Measurements from ENCODE around the gene ISCA2. TPM values are rescaled to one million over a fixed set of nuclear protein-coding genes. Genes with fewer than 3 reads are reported as not detected.

ISCA2 gene
- total RNA-seq, 1 donor from 2014 or later = 40.6 TPM

- H3K36me3 Mint-ChIP-seq (ENCODE audit: low read depth) = no peaks in the 10 kb centered on the region
- no peak for TF ChIP-seq CTCF (conservative IDR thresholded peaks at IDR 0.05)
- no peaks in the 10 kb centered on the region for H3K4me1 Mint-ChIP-seq
- H3K4me3 Mint-ChIP-seq = no peak overlapping the region
- no peak overlapping the region for H3K27ac Mint-ChIP-seq (ENCODE audit: unreplicated experiment)
- no peaks in the 10 kb centered on the region for H3K27me3 Mint-ChIP-seq (ENCODE audit: low read depth)
- H3K9me3 Mint-ChIP-seq = no peaks in the 10 kb centered on the region
- DNase-seq (ENCODE audit: low read depth, low spot score) = no peak
Observed at GRCh38 chr14:74528886-74529285, 35.3 kb downstream of the ISCA2 start.

GRCh38 chr14:74531006-74531405 lies 37.4 kb downstream of the ISCA2 start:
- no peaks in the 10 kb centered on the region for H3K27me3 Mint-ChIP-seq (ENCODE audit: low read depth)
- DNase-seq (ENCODE audit: low read depth, low spot score) = no peak
- no peaks in the 10 kb centered on the region for H3K4me1 Mint-ChIP-seq
- no peak overlapping the region for H3K4me3 Mint-ChIP-seq
- H3K9me3 Mint-ChIP-seq = no peaks in the 10 kb centered on the region
- no peak overlapping the region for H3K27ac Mint-ChIP-seq (ENCODE audit: unreplicated experiment)
- TF ChIP-seq CTCF (conservative IDR thresholded peaks at IDR 0.05) = no peak
- no peaks in the 10 kb centered on the region for H3K36me3 Mint-ChIP-seq (ENCODE audit: low read depth)

- no peaks in the 10 kb centered on the region for H3K36me3 Mint-ChIP-seq (ENCODE audit: low read depth)
Observed at GRCh38 chr14:74531467-74531866, 37.9 kb downstream of the ISCA2 start.

GRCh38 chr14:74532246-74532645 lies 38.7 kb downstream of the ISCA2 start:
- Mint-ChIP-seq H3K4me1 (no peaks in the 10 kb centered on the region), H3K27me3 (ENCODE audit: low read depth) (no peaks in the 10 kb centered on the region), H3K4me3 (no peak overlapping the region), H3K36me3 (ENCODE audit: low read depth) (no peaks in the 10 kb centered on the region), H3K9me3 (no peaks in the 10 kb centered on the region), H3K27ac (ENCODE audit: unreplicated experiment) (no peak overlapping the region)
- no peak for DNase-seq (ENCODE audit: low read depth, low spot score)
- TF ChIP-seq CTCF (conservative IDR thresholded peaks at IDR 0.05) = no peak

More at GRCh38 chr14:74531467-74531866, 37.9 kb downstream of the ISCA2 start:
- H3K27ac Mint-ChIP-seq (ENCODE audit: unreplicated experiment) = no peak overlapping the region
- no peaks in the 10 kb centered on the region for H3K4me1 Mint-ChIP-seq
- TF ChIP-seq CTCF (conservative IDR thresholded peaks at IDR 0.05) = no peak
- no peaks in the 10 kb centered on the region for H3K9me3 Mint-ChIP-seq
- no peak for DNase-seq (ENCODE audit: low read depth, low spot score)
- H3K27me3 Mint-ChIP-seq (ENCODE audit: low read depth) = no peaks in the 10 kb centered on the region
- no peak overlapping the region for H3K4me3 Mint-ChIP-seq

- H3K27me3 Mint-ChIP-seq (ENCODE audit: low read depth) = no peaks in the 10 kb centered on the region
- no peaks in the 10 kb centered on the region for H3K36me3 Mint-ChIP-seq (ENCODE audit: low read depth)
- H3K9me3 Mint-ChIP-seq = no peaks in the 10 kb centered on the region
- H3K27ac Mint-ChIP-seq (ENCODE audit: unreplicated experiment) = no peak overlapping the region
- H3K4me1 Mint-ChIP-seq = no peaks in the 10 kb centered on the region
- DNase-seq (ENCODE audit: low read depth, low spot score) = no peak
- H3K4me3 Mint-ChIP-seq = no peak overlapping the region
- no peak for TF ChIP-seq CTCF (conservative IDR thresholded peaks at IDR 0.05)
Observed at GRCh38 chr14:74533576-74533975, 40.0 kb downstream of the ISCA2 start.
